Medulla oblongata (tissue), 1 donor: ENCODE measurements around the gene ZMYND8.
"Not testable (repeated sequence)": the region's sequence is repeated elsewhere in the genome, so short reads cannot be mapped to it uniquely, and the experiment has no call there.

ENCODE experiments used
- DNase-seq: peaks from one replicate; pipeline ENCODE4 v3.0.0-alpha.2; 2015; ENCODE audit errors: extremely low spot score

Gene ZMYND8

GRCh38 chr20:47204008-47204849 is 152.3 kb downstream of the ZMYND8 start:
- no peak for DNase-seq

GRCh38 chr20:47202733-47203667 is 153.5 kb downstream of the ZMYND8 start:
- no peak for DNase-seq

- no peak for DNase-seq
These were observed 155.3 kb downstream of the ZMYND8 start for GRCh38 chr20:47201074-47201730.

- DNase-seq = no peak
These were observed 157.4 kb downstream of the ZMYND8 start for GRCh38 chr20:47198996-47199552.

GRCh38 chr20:47198254-47198671 is 158.2 kb downstream of the ZMYND8 start:
- DNase-seq = no peak

GRCh38 chr20:47196091-47197081 is 160.1 kb downstream of the ZMYND8 start:
- DNase-seq = peak; percentile 55

GRCh38 chr20:47195573-47195972 is 160.9 kb downstream of the ZMYND8 start:
- no peak for DNase-seq

GRCh38 chr20:47191956-47192355 is 164.5 kb downstream of the ZMYND8 start:
- DNase-seq = no peak

- no peak for DNase-seq
These were observed 165.3 kb downstream of the ZMYND8 start for GRCh38 chr20:47191074-47191673.

- DNase-seq = no peak
These were observed 167.4 kb downstream of the ZMYND8 start for GRCh38 chr20:47189060-47189459.

GRCh38 chr20:47188540-47188939 is 168.0 kb downstream of the ZMYND8 start:
- no peak for DNase-seq

- no peak for DNase-seq
These were observed 168.9 kb downstream of the ZMYND8 start for GRCh38 chr20:47187450-47188195.

GRCh38 chr20:47183367-47183766 is 173.1 kb downstream of the ZMYND8 start:
- DNase-seq = no peak

GRCh38 chr20:47181056-47181862 is 175.2 kb downstream of the ZMYND8 start:
- DNase-seq = no peak

GRCh38 chr20:47179267-47179666 is 177.2 kb downstream of the ZMYND8 start:
- DNase-seq = no peak

- DNase-seq = no peak
These were observed 177.6 kb downstream of the ZMYND8 start for GRCh38 chr20:47178851-47179250.

- no peak for DNase-seq
These were observed 178.2 kb downstream of the ZMYND8 start for GRCh38 chr20:47178277-47178676.

GRCh38 chr20:47176217-47176616 is 180.3 kb downstream of the ZMYND8 start:
- DNase-seq = not testable (repeated sequence)
